ENCODE measurements around the gene CCDC69.

DNA sequence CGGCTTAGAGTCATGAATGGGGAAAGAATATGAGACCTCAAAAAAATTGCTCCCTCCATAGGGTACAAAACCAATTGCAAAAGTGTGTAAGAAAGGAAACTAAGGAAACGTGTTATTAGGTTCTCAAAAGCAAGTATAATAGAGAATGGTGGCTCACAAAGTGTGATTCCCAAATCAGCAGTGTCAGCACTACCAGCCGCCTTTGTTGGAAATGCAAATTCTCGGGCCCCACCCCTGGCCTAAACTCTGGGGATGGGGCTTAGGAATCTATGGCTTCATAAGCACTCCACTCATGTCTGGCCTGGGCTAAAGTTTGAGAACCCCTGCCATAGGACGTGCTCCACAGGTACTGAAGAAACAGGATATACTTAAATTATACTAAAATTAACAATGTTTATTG, 1.6 kb upstream of the CCDC69 start:
- TF ChIP-seq POLR2A (IDR thresholded peaks at IDR 0.05; ENCODE audit: low read depth, low read length): no peak
- no peak for TF ChIP-seq POLR2AphosphoS5 (IDR thresholded peaks at IDR 0.05; ENCODE audit: low read depth, low read length)
